SK-N-SH (cell line): ENCODE results near the gene SSX2IP. TPM values are rescaled to one million over a fixed set of nuclear protein-coding genes. Genes with fewer than 3 reads are reported as not detected.

Experiments used
- CTCF ChIA-PET: fragments of 300-600, 350-600 bp; formaldehyde crosslinking; extraction: SDS; loops from one replicate; lab custom pipeline; 2021; lab: Yijun Ruan, JAX
- POLR2A ChIA-PET: fragments of 350-600 bp; sonication (Branson Sonifier 250); formaldehyde crosslinking; extraction: SDS; loops from one replicate; lab custom pipeline; 2020; ENCODE audit warnings: antibody characterized with exemption, inconsistent platforms; lab: Yijun Ruan, JAX
- DNase-seq: peaks from one replicate; pipeline ENCODE4 v3.0.0; 2012
- H2AFZ ChIP-seq: fragments of 200-600 bp; sonication (generic); 2 replicates; pipeline ENCODE4 v1.8.1; 2016; ENCODE audit warnings: antibody characterized with exemption, mild to moderate bottlenecking, low read depth
- H3F3A ChIP-seq: fragments of 200-600 bp; sonication (generic); replicated peaks from 2 replicates; pipeline ENCODE3; 2016; ENCODE audit warnings: antibody characterized with exemption, mild to moderate bottlenecking; ENCODE audit not compliant: insufficient read depth
- H3K27ac ChIP-seq, 2 experiments: fragments of 200-500 bp in 1 of 2; fragments of 200-600 bp in 1 of 2; sonication (Bioruptor generic) in 1 of 2; sonication (generic), shearing (Covaris generic) in 1 of 2; 2 replicates each; pipeline versions ENCODE4 v1.5.1 to v1.6.1; 2014 to 2016; ENCODE audit warnings: low read depth in 2 of 2, inconsistent platforms in 1 of 2, low read length in 1 of 2, mild to moderate bottlenecking in 1 of 2, mixed read lengths in 1 of 2
- H3K27me3 ChIP-seq: fragments of 200-600 bp; sonication (generic), shearing (Covaris generic); 2 replicates; pipeline ENCODE4 v1.6.1; 2016; ENCODE audit warnings: mixed run types; ENCODE audit not compliant: insufficient read depth
- H3K36me3 ChIP-seq, 2 experiments: fragments of 200-500 bp in 1 of 2; fragments of 200-600 bp in 1 of 2; sonication (Bioruptor generic) in 1 of 2; sonication (generic) in 1 of 2; replicated peaks in 1 of 2; 2 replicates each; pipeline versions ENCODE3 to v1.5.1; 2014 to 2016; ENCODE audit warnings: low read length in 1 of 2, mild to moderate bottlenecking in 1 of 2; ENCODE audit not compliant: insufficient read depth in 2 of 2, control insufficient read depth in 1 of 2
- H3K4me1 ChIP-seq, 2 experiments: fragments of 200-500 bp in 1 of 2; fragments of 200-600 bp in 1 of 2; sonication (Bioruptor generic) in 1 of 2; sonication (generic), shearing (Covaris generic) in 1 of 2; 2 replicates each; pipeline versions ENCODE4 v1.5.1 to v1.6.1; 2014 to 2016; ENCODE audit warnings: low read depth in 1 of 2, low read length in 1 of 2, mixed run types in 1 of 2; ENCODE audit not compliant: insufficient read depth in 2 of 2, control insufficient read depth in 1 of 2
- H3K4me2 ChIP-seq: fragments of 200-600 bp; sonication (generic), shearing (Covaris generic); 2 replicates; pipeline ENCODE4 v1.6.1; 2017; ENCODE audit warnings: mixed run types
- H3K4me3 ChIP-seq, 2 experiments: fragments of 200-500 bp in 1 of 2; fragments of 200-600 bp in 1 of 2; sonication (Bioruptor generic) in 1 of 2; sonication (generic), shearing (Covaris generic) in 1 of 2; 2 replicates each; pipeline versions ENCODE4 v1.5.1 to v1.8.1; 2014 to 2016; ENCODE audit warnings: low read depth in 2 of 2, inconsistent platforms in 1 of 2, low read length in 1 of 2, mild to moderate bottlenecking in 1 of 2, mixed read lengths in 1 of 2, moderate library complexity in 1 of 2
- H3K79me2 ChIP-seq: fragments of 200-600 bp; sonication (generic); 2 replicates; pipeline ENCODE4 v1.8.1; 2017; ENCODE audit warnings: mild to moderate bottlenecking; ENCODE audit not compliant: insufficient read depth
- H3K9ac ChIP-seq: fragments of 200-600 bp; sonication (generic); 2 replicates; pipeline ENCODE4 v1.6.1; 2017; ENCODE audit warnings: mixed run types
- H3K9me2 ChIP-seq: fragments of 200-600 bp; sonication (generic); 2 replicates; pipeline ENCODE4 v1.6.1; 2017; ENCODE audit warnings: mixed run types
- H3K9me3 ChIP-seq: fragments of 200-600 bp; sonication (generic); 2 replicates; pipeline ENCODE4 v1.6.1; 2017; ENCODE audit warnings: mixed run types, mild to moderate bottlenecking, moderate library complexity
- H4K20me1 ChIP-seq: fragments of 200-600 bp; sonication (generic); 2 replicates; pipeline ENCODE4 v1.6.1; 2017; ENCODE audit warnings: mild to moderate bottlenecking, mixed run types; ENCODE audit not compliant: insufficient read depth
- CHD2 ChIP-seq: fragments of 150-350 bp; IDR thresholded peaks from 2 replicates; pipeline ENCODE4 v1.6.1; 2018; ENCODE audit warnings: low read length; ENCODE audit not compliant: partially characterized antibody
- EP300 ChIP-seq, 2 experiments: IDR thresholded peaks; 2 replicates each; pipeline versions ENCODE4 v1.4.0 to v1.6.1; 2012; ENCODE audit warnings: borderline replicate concordance in 1 of 2, low read depth in 1 of 2, low read length in 1 of 2
- EZH2phosphoT487 ChIP-seq: fragments of 200-600 bp; sonication (generic); IDR thresholded peaks from 2 replicates; pipeline ENCODE4 v1.6.1; 2017; ENCODE audit warnings: low read depth, mixed run types, mild to moderate bottlenecking, antibody characterized with exemption, moderate library complexity, borderline replicate concordance
- FOSL2 ChIP-seq: IDR thresholded peaks from 2 replicates; pipeline ENCODE4 v1.4.0; 2012; ENCODE audit warnings: low read depth, mild to moderate bottlenecking, moderate library complexity, borderline replicate concordance
- FOXJ3 ChIP-seq: sonication (generic); formaldehyde crosslinking; IDR thresholded peaks from 2 replicates; pipeline ENCODE4 v1.5.1; 2020; ENCODE audit warnings: mild to moderate bottlenecking, missing genetic modification reagents
- JUND ChIP-seq: IDR thresholded peaks from 2 replicates; pipeline ENCODE4 v1.4.0; 2012
- MEF2A ChIP-seq: IDR thresholded peaks from 2 replicates; pipeline ENCODE4 v1.4.0; 2012; ENCODE audit warnings: low read depth, borderline replicate concordance
- NFIC ChIP-seq: IDR thresholded peaks from 2 replicates; pipeline ENCODE4 v1.4.0; 2012; ENCODE audit warnings: borderline replicate concordance
- POLR2AphosphoS5 ChIP-seq: IDR thresholded peaks from 2 replicates; pipeline ENCODE4 v1.6.1; 2012; ENCODE audit warnings: low read depth, low read length
- RAD21 ChIP-seq: IDR thresholded peaks from 2 replicates; pipeline ENCODE4 v1.6.1; 2012; ENCODE audit warnings: mild to moderate bottlenecking, low read length
- RXRA ChIP-seq: IDR thresholded peaks from 2 replicates; pipeline ENCODE4 v1.4.0; 2012; ENCODE audit warnings: low read depth, mild to moderate bottlenecking, borderline replicate concordance
- SIN3A ChIP-seq: IDR thresholded peaks from 2 replicates; pipeline ENCODE4 v1.6.1; 2012; ENCODE audit warnings: low read depth, mild to moderate bottlenecking, low read length, moderate library complexity, borderline replicate concordance
- TAF1 ChIP-seq: IDR thresholded peaks from 2 replicates; pipeline ENCODE4 v1.6.1; 2012; ENCODE audit warnings: low read depth, mild to moderate bottlenecking, low read length, moderate library complexity, borderline replicate concordance
- TEAD4 ChIP-seq: IDR thresholded peaks from 2 replicates; pipeline ENCODE4 v1.4.0; 2012; ENCODE audit warnings: mild to moderate bottlenecking, borderline replicate concordance; ENCODE audit not compliant: insufficient read depth
- WGBS: methylation state at CpG from one replicate; pipeline ENCODE4 v1.1.6; 2017; ENCODE audit warnings: low lambda C conversion rate; 5-methylcytosine and 5-hydroxymethylcytosine counted together
- polyA plus RNA-seq, 3 experiments: library from polyadenylated mRNA; depleted of rRNA; stranded (reverse); fragments of >200 nt; gene quantifications; 2 replicates each; pipeline ENCODE4 v1.2.3, GENCODE V29; 2012
- TF ChIP-seq, protein P1 (sequence below): IDR thresholded peaks from 2 replicates; pipeline ENCODE4; 2012
- TF ChIP-seq, protein P2 (sequence below): fragments of 200-600 bp; sonication (generic); IDR thresholded peaks from 2 replicates; pipeline ENCODE4 v1.6.1; 2017; ENCODE audit warnings: antibody characterized with exemption, mild to moderate bottlenecking, moderate library complexity
- TF ChIP-seq, protein P3 (sequence below): fragments of 150-350 bp; IDR thresholded peaks from 2 replicates; pipeline ENCODE4 v1.6.1; 2016; ENCODE audit warnings: mild to moderate bottlenecking, low read depth, low read length
- TF ChIP-seq, protein P4 (sequence below): IDR thresholded peaks from 2 replicates; pipeline ENCODE4 v1.4.0; 2012; ENCODE audit warnings: low read depth, borderline replicate concordance
- TF ChIP-seq, protein P5 (sequence below): IDR thresholded peaks from 2 replicates; pipeline ENCODE4 v1.4.0; 2012; ENCODE audit warnings: low read depth

The SSX2IP gene
- polyA plus RNA-seq, 1 of the 3 experiments (the other 2 are of a cell fraction): 7.7 TPM

DNA sequence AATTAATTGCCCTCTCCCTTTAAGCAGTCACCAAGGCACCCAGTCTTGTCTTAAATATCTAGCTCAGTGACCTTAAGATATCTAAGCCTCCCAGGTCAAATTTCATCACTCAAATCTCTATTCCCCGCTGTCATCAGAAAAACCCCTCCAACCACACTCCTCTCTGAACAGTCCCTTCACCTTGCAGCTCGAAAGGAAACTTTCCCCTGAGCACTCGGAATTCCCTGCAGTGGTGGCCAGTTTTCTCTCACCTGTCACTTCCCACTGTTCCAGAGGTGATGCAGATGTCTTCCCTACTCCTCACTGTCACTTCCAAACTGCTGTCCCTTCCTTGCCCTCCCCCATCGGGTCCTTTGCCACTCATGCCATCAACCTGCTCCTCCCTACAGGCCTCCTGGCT, 15.3 kb upstream of the SSX2IP start:
- TF ChIP-seq RAD21: no peak
- no peak for TF ChIP-seq FOXJ3 (CRISPR knock-in tag)
- no peak for TF ChIP-seq EP300 (IDR thresholded peaks at IDR 0.05; ENCODE audit: borderline replicate concordance in 1 of 2, low read depth in 1 of 2, low read length in 1 of 2)
- TF ChIP-seq, protein P1, sequence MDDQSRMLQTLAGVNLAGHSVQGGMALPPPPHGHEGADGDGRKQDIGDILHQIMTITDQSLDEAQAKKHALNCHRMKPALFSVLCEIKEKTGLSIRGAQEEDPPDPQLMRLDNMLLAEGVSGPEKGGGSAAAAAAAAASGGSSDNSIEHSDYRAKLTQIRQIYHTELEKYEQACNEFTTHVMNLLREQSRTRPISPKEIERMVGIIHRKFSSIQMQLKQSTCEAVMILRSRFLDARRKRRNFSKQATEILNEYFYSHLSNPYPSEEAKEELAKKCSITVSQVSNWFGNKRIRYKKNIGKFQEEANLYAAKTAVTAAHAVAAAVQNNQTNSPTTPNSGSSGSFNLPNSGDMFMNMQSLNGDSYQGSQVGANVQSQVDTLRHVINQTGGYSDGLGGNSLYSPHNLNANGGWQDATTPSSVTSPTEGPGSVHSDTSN: no peak
- no peak for TF ChIP-seq RXRA
- no peak for TF ChIP-seq JUND
- TF ChIP-seq, protein P2, sequence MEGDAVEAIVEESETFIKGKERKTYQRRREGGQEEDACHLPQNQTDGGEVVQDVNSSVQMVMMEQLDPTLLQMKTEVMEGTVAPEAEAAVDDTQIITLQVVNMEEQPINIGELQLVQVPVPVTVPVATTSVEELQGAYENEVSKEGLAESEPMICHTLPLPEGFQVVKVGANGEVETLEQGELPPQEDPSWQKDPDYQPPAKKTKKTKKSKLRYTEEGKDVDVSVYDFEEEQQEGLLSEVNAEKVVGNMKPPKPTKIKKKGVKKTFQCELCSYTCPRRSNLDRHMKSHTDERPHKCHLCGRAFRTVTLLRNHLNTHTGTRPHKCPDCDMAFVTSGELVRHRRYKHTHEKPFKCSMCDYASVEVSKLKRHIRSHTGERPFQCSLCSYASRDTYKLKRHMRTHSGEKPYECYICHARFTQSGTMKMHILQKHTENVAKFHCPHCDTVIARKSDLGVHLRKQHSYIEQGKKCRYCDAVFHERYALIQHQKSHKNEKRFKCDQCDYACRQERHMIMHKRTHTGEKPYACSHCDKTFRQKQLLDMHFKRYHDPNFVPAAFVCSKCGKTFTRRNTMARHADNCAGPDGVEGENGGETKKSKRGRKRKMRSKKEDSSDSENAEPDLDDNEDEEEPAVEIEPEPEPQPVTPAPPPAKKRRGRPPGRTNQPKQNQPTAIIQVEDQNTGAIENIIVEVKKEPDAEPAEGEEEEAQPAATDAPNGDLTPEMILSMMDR: no peak
- TF ChIP-seq POLR2AphosphoS5: no peak
- TF ChIP-seq MEF2A: no peak
- TF ChIP-seq TAF1: no peak
- TF ChIP-seq EZH2phosphoT487: no peak
- TF ChIP-seq NFIC: no peak
- no peak for TF ChIP-seq TEAD4
- TF ChIP-seq, protein P3, sequence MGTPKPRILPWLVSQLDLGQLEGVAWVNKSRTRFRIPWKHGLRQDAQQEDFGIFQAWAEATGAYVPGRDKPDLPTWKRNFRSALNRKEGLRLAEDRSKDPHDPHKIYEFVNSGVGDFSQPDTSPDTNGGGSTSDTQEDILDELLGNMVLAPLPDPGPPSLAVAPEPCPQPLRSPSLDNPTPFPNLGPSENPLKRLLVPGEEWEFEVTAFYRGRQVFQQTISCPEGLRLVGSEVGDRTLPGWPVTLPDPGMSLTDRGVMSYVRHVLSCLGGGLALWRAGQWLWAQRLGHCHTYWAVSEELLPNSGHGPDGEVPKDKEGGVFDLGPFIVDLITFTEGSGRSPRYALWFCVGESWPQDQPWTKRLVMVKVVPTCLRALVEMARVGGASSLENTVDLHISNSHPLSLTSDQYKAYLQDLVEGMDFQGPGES: no peak
- no peak for TF ChIP-seq SIN3A
- TF ChIP-seq, protein P4, sequence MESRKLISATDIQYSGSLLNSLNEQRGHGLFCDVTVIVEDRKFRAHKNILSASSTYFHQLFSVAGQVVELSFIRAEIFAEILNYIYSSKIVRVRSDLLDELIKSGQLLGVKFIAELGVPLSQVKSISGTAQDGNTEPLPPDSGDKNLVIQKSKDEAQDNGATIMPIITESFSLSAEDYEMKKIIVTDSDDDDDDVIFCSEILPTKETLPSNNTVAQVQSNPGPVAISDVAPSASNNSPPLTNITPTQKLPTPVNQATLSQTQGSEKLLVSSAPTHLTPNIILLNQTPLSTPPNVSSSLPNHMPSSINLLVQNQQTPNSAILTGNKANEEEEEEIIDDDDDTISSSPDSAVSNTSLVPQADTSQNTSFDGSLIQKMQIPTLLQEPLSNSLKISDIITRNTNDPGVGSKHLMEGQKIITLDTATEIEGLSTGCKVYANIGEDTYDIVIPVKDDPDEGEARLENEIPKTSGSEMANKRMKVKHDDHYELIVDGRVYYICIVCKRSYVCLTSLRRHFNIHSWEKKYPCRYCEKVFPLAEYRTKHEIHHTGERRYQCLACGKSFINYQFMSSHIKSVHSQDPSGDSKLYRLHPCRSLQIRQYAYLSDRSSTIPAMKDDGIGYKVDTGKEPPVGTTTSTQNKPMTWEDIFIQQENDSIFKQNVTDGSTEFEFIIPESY: no peak
- no peak for TF ChIP-seq CHD2
- TF ChIP-seq, protein P5, sequence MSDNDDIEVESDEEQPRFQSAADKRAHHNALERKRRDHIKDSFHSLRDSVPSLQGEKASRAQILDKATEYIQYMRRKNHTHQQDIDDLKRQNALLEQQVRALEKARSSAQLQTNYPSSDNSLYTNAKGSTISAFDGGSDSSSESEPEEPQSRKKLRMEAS: no peak
- TF ChIP-seq FOSL2: no peak
- Histone ChIP-seq H3K9ac (no peak overlapping the region), H3K4me1 (peaks cover 0 to 4% of the 10 kb centered on the region in 2 experiments; a peak in 2 of 4 replicates), H3K79me2 (no peaks in the 10 kb centered on the region), H3K9me3 (no peaks in the 10 kb centered on the region), H3K4me2 (no peak overlapping the region), H3K36me3 (no peaks in the 10 kb centered on the region), H3K27ac (no peak overlapping the region), H3K4me3 (no peak overlapping the region), H2AFZ (no peak overlapping the region), H4K20me1 (no peaks in the 10 kb centered on the region), H3F3A (no peaks in the 10 kb centered on the region), H3K27me3 (no peaks in the 10 kb centered on the region), H3K9me2 (no peaks in the 10 kb centered on the region)
- POLR2A ChIA-PET: no interaction called here
- CTCF ChIA-PET: interaction anchor here (0.7 kb wide), 1 partner anchor 1253 kb away, joined by 3 read pairs; no protein-coding TSS in a partner anchor
- 74% methylated on average over 4 of the region's 4 CpGs for whole genome bisulfite sequencing
- no peak for DNase-seq
